Subcutaneous adipose tissue (tissue), 4 donors: ENCODE results near the gene ZNF536. TPM values are rescaled to one million over a fixed set of nuclear protein-coding genes. Genes with fewer than 3 reads are reported as not detected.

Experiments
- total RNA-seq, 4 donors: library from RNA; depleted of rRNA; stranded (reverse); fragments of >200 nt; gene quantifications; one replicate each; pipeline ENCODE4 v1.1.0, GENCODE V29; 2016
- TF ChIP-seq, protein P1 (sequence below): fragments of 450-650 bp; IDR thresholded peaks from one replicate; pipeline ENCODE4 v1.5.1; 2016; ENCODE audit warnings: low read depth, mild to moderate bottlenecking, control low read depth, antibody characterized with exemption, moderate library complexity

Gene ZNF536
- total RNA-seq: under 1 TPM in 2 of 4 donors, not detected in 2; under 0.01 to 0.17 TPM

DNA sequence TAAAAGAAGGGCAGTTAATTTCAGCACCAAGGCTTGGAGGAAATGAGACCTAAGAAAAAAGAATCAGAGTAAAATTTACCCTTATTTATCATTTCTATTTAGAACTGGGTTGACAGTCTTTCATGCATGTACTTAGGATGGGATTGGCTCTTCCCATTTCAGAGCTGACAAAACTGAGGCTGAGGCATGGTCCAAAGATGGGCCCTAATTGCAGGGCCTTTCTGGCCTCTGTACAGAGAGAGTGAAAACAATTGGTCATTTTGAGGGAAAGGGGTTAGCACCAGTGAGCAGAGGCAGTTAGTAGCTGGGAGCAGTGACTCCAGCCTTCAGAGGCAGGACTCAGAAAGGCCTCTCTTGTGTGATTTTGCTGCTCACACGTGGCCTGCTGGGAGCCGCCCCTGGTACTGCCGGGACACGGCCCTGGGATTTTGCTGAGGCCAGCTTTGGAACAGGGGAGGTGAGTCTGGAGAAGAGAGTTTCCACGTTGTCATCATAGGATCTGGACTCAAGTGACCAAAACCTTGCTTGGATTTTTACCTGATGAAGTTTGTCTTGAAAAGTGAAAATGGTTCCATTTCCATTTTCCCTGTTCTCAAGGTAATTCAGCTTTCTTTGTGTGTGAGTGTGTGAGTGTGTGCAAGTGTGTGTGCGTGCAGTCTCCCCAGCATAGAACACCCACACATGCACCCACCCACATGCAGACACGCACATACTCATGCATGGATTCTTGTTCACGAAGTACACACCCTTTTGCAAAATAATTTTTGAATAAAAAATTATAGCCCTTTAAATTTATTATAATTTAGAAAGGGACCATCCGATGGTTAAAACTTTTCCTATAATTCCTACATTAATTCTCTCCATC lies at the start of gene ZNF536:
Gene ZNF536, plus strand, starts transcription at position 425 of the 865 bp plus-strand sequence. CDS start 71,179 bp downstream, outside the sequence.
- TF ChIP-seq, protein P1, sequence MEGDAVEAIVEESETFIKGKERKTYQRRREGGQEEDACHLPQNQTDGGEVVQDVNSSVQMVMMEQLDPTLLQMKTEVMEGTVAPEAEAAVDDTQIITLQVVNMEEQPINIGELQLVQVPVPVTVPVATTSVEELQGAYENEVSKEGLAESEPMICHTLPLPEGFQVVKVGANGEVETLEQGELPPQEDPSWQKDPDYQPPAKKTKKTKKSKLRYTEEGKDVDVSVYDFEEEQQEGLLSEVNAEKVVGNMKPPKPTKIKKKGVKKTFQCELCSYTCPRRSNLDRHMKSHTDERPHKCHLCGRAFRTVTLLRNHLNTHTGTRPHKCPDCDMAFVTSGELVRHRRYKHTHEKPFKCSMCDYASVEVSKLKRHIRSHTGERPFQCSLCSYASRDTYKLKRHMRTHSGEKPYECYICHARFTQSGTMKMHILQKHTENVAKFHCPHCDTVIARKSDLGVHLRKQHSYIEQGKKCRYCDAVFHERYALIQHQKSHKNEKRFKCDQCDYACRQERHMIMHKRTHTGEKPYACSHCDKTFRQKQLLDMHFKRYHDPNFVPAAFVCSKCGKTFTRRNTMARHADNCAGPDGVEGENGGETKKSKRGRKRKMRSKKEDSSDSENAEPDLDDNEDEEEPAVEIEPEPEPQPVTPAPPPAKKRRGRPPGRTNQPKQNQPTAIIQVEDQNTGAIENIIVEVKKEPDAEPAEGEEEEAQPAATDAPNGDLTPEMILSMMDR: no peak

DNA sequence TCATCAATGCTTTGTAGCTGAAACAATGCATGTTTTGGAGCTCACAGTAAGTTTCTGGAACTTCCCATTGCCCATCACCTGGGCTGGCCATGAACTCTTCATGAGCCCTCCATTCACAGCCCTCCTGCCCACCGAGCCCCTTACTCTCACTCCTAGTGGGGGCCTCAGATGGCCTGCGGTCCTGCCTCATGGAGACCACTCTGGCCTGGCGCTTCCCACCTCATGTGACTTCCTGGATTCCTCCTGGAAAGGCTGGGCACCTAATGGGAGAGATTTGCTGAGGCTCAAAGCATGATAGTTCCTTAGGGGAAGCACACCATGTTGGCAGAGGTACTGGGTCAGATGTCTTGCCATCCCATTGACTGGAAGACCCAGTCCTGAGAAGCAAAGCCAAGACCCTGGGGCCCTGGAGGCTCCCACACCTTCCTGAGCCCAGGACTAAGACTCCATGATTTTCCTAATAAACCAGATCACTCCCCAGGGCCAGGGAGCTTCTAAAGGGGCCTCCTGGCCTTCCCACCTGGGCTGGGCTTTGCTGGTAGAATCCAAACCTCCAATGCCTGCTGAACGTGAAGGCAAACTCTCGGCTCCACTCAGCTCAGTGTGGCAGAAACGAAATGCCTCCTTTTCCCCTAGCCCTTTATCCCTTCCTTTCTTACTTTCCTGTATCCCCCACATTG lies 49.4 kb upstream of the ZNF536 start:
- TF ChIP-seq, protein P1: no peak

DNA sequence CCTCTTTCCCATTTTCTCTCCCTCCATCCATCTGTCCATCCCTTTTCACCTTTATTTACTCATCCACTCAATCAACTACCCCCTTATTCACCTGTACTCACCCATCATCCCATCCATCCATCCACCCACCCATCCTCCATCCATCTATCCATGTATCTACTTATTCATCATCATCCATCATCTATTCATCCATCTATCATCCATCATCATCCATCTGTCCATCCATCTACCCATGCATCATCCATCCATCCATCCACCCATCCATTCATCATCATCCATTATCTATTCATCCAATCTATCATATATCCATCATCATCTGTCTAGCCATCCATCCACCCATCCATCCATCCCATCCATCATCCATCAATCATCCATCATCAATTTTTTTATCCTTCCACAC lies 48.3 kb upstream of the ZNF536 start:
- TF ChIP-seq, protein P1: no peak

DNA sequence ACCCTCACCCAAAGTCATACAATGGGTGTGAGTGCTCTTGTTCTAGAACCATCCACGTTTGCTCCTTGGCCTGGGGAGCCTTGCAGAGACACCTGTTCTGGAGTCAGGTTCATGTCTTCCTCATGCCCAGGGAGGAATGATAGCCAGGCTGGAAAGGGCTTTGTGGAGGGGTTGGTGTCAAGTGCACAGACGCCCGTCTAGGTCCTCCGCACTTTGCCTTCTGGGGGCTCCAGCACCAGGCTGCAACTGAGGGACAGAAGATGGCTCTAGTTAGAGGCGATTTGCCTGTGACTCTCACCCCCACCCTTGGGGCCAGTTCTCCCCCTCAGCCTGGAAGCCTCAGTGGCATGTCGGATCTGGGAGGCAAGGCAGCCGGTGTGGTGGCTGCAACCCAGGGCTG lies 47.2 kb upstream of the ZNF536 start:
- TF ChIP-seq, protein P1: no peak

DNA sequence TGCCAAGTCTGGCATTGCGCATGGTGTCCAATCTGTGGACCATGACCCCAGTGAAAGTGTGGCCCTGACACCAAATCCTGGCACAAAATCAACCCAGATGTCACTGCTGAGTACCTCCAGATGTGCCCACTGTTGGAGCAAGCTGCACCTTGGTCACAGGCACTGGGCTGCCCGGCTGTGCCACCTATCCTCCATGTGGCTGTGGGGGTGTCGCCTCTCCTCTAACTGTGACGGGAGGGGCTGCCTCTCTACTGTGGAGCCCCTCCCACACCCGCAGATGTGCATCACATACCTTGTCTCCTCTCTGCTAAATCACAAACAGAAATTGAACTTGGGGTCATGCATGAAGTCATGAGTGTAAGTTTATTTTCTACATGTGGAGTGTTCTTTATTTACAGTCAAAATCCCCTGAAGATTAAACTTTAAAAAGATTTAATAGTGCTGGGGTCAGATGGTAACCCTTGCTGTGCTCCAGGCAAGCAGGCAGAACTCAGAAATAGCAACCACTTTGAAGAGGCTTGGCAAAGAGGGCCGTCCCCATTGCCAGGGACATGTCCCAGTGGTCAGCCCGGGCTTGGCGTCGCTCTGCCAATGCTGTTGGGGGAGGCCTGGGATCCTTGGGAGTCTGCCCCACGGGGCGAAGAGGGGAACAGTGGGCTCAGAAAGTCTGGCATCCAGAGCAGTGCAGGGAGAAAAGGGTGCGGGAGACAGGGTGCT lies 46.4 kb upstream of the ZNF536 start:
- TF ChIP-seq, protein P1: no peak

DNA sequence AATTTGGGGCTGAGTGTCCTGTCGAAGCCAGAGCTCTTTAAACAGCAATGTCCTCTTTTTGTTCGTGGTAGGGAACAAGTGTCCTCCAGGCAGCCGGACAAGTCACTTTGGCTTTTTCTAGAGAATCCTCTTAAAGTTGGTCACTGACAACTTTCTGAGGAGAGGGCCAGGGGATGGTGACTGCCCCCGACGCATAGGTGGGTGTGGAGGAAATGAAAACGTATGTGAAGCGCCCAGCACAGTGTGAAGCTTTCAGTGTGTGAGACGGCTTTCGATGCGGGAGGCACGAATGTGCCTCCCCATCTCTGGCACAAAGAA lies 45.8 kb upstream of the ZNF536 start:
- TF ChIP-seq, protein P1: no peak

DNA sequence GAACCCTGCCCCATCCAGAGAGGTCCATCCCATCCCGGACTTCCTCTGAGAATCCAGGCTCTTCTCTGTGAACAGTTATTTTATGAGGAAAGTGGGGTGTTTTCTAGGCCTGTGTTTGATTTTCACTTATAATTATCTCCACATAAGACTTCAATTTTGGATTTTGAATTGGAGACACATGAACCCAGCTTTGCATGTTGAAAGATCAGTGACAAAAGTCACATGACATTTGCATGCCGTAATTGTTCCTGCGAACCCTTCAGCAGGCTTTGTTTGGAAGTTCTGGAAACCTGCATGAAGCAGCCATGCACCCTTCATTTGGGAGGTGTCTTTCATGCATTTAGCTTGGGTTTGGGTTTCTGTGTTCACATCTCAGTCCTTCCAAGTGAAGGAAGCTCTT lies 44.9 kb upstream of the ZNF536 start:
- TF ChIP-seq, protein P1: no peak
